ENCODE measurements around the gene TNFRSF1A. TPM values are rescaled to one million over a fixed set of nuclear protein-coding genes. Genes with fewer than 3 reads are reported as not detected.
A peak's percentile ranks its signal among the peaks of the same experiment; 100 is the strongest.

TNFRSF1A gene
- total RNA-seq, 1 experiment from 2014 or later: 59.9 TPM

- H3K4me1 ChIP-seq (ENCODE audit: insufficient read depth, low read length): peaks cover 9% of the 10 kb centered on the region; the same call in 1 of the 2 replicates
- Mint-ChIP-seq H3K27me3 (ENCODE audit: low read depth) (no peaks in the 10 kb centered on the region), H3K27ac (peak overlapping the region in 2 of 3 experiments; percentile 39 to 61; a peak in 1 of 7 replicates)
Measured at GRCh38 chr12:6328945-6329702, 12.8 kb downstream of the TNFRSF1A start.

More at GRCh38 chr12:6328945-6329702, 12.8 kb downstream of the TNFRSF1A start:
- no peak overlapping the region for H2BK5ac ChIP-seq (ENCODE audit: insufficient read length, low read length)
- H4K5ac ChIP-seq (ENCODE audit: insufficient read length, low read depth, low read length): no peak overlapping the region
- no peak overlapping the region for H3K56ac ChIP-seq (ENCODE audit: insufficient read length, low read depth, low read length)
- no peak overlapping the region for H3K18ac ChIP-seq (ENCODE audit: insufficient read length, low read depth, low read length)
- no peaks in the 10 kb centered on the region for H3K79me1 ChIP-seq (ENCODE audit: insufficient read depth, low read depth, low read length, poor library complexity, severe bottlenecking)
- H3K27me3 ChIP-seq (ENCODE audit: insufficient read depth, low read length): no peaks in the 10 kb centered on the region
- H4K8ac ChIP-seq (replicated peaks; ENCODE audit: insufficient read length, low read depth, low read length): no peak overlapping the region
- no peaks in the 10 kb centered on the region for H4K20me1 ChIP-seq (ENCODE audit: control insufficient read depth, insufficient read depth, insufficient read length)
- no peak overlapping the region for H4K91ac ChIP-seq (ENCODE audit: insufficient read length, low read depth, low read length)
- no peak overlapping the region for H3K14ac ChIP-seq (ENCODE audit: insufficient read depth, low read length)
- no peaks in the 10 kb centered on the region for H3K9me3 ChIP-seq (ENCODE audit: control insufficient read depth, low read depth, low read length)
- peak; percentile 91 for DNase-seq
- H3T11ph ChIP-seq (ENCODE audit: low read length): no peak overlapping the region
- no peak overlapping the region for H3K9ac ChIP-seq (ENCODE audit: extremely low read depth, insufficient read length, low read length)
- no peak overlapping the region for H2BK15ac ChIP-seq (ENCODE audit: low read depth, low read length)
- H2AFZ ChIP-seq (ENCODE audit: low read length): no peak overlapping the region
- H3K23ac ChIP-seq (ENCODE audit: insufficient read length, low read depth, low read length): no peak overlapping the region
- no peak overlapping the region for H3K4ac ChIP-seq (ENCODE audit: low read depth, low read length)
- H3K27ac ChIP-seq (ENCODE audit: insufficient read length, low read depth, low read length): no peak overlapping the region
- no peak overlapping the region for H2BK12ac ChIP-seq (ENCODE audit: insufficient read length, low read depth, low read length)
- H2BK20ac ChIP-seq (ENCODE audit: low read depth, low read length, poor library complexity, severe bottlenecking): no peak overlapping the region
- no CpG with 5 or more reads among the region's 75 CpGs for WGBS (ENCODE audit: extremely low coverage, insufficient read length, low lambda C conversion rate)
- Mint-ChIP-seq H3K36me3 (ENCODE audit: insufficient read depth in 1 of 3, low read depth in 3 of 3) (peaks cover 38 to 69% (median 54%) of the 10 kb centered on the region in 3 experiments; a peak in 6 of 7 replicates), H3K4me1 (peaks cover 28 to 45% of the 10 kb centered on the region in 2 experiments), H3K4me3 (no peak overlapping the region), H3K9me3 (no peaks in the 10 kb centered on the region)
- H2AK5ac ChIP-seq (ENCODE audit: insufficient read length, low read length): no peak overlapping the region
- TF ChIP-seq CTCF (conservative IDR thresholded peaks at IDR 0.05): no peak
- H3K23me2 ChIP-seq (ENCODE audit: insufficient read length, low read depth, low read length, poor library complexity, severe bottlenecking): no peaks in the 10 kb centered on the region
- H2BK120ac ChIP-seq (ENCODE audit: low read depth, low read length, poor library complexity, severe bottlenecking): no peak overlapping the region
- H3K79me2 ChIP-seq (ENCODE audit: insufficient read depth, low read length): no peaks in the 10 kb centered on the region
- no peak overlapping the region for H3K4me2 ChIP-seq (ENCODE audit: insufficient read depth, insufficient read length, low read length)

Measured in H9 (cell line).